Hepatic stellate cell (primary cell): ENCODE results near the gene FGF19.
"Not testable (repeated sequence)": the region's sequence is repeated elsewhere in the genome, so short reads cannot be mapped to it uniquely, and the experiment has no call there.

ENCODE experiments used
- DNase-seq: peaks from one replicate; pipeline ENCODE4 v3.0.0; 2011; ENCODE audit warnings: low spot score

FGF19 gene

GRCh38 chr11:69696749-69697468 lies 6.9 kb downstream of the FGF19 start:
- DNase-seq, result no peak

- not testable (repeated sequence) for DNase-seq
Observed at GRCh38 chr11:69695995-69696394, 7.8 kb downstream of the FGF19 start.

GRCh38 chr11:69695581-69695980 lies 8.2 kb downstream of the FGF19 start:
- no peak for DNase-seq

GRCh38 chr11:69694781-69695180 lies 9.0 kb downstream of the FGF19 start:
- no peak for DNase-seq

GRCh38 chr11:69692422-69692821 lies 11.4 kb downstream of the FGF19 start:
- no peak for DNase-seq

GRCh38 chr11:69691463-69691862 lies 12.4 kb downstream of the FGF19 start:
- DNase-seq, result no peak

- no peak for DNase-seq
Observed at GRCh38 chr11:69689484-69690319, 14.1 kb downstream of the FGF19 start.

- not testable (repeated sequence) for DNase-seq
Observed at GRCh38 chr11:69687969-69688771, 15.7 kb downstream of the FGF19 start.

GRCh38 chr11:69686856-69687255 lies 17.0 kb downstream of the FGF19 start:
- DNase-seq, result no peak

- no peak for DNase-seq
Observed at GRCh38 chr11:69686452-69686851, 17.4 kb downstream of the FGF19 start.

- no peak for DNase-seq
Observed at GRCh38 chr11:69685348-69685747, 18.5 kb downstream of the FGF19 start.

GRCh38 chr11:69684651-69685050 lies 19.2 kb downstream of the FGF19 start:
- DNase-seq, result no peak

- no peak for DNase-seq
Observed at GRCh38 chr11:69683764-69684333, 20.0 kb downstream of the FGF19 start.

GRCh38 chr11:69682681-69683326 lies 21.0 kb downstream of the FGF19 start:
- no peak for DNase-seq

GRCh38 chr11:69682221-69682620 lies 21.6 kb downstream of the FGF19 start:
- no peak for DNase-seq

GRCh38 chr11:69680688-69681087 lies 23.1 kb downstream of the FGF19 start:
- DNase-seq, result no peak

- DNase-seq, result no peak
Observed at GRCh38 chr11:69677749-69678148, 26.1 kb downstream of the FGF19 start.

GRCh38 chr11:69674886-69675714 lies 28.7 kb downstream of the FGF19 start, which contains the start of gene LTO1:
Gene LTO1 (minus strand): TSS chr11:69675353. CDS start chr11:69675239, 114 bp downstream.
- peak; percentile 98 for DNase-seq

- peak; percentile 87 for DNase-seq
Observed at GRCh38 chr11:69674267-69674885, 29.4 kb downstream of the FGF19 start.
